ENCODE results near the gene MYCBPAP.

The MYCBPAP gene

GRCh38 chr17:50538549-50539410 lies 30.5 kb downstream of the MYCBPAP start:
- no peak for DNase-seq

- no peak for DNase-seq
Measured at GRCh38 chr17:50539762-50540559, 31.7 kb downstream of the MYCBPAP start.

GRCh38 chr17:50540560-50541401 lies 32.5 kb downstream of the MYCBPAP start:
- no peak for DNase-seq

GRCh38 chr17:50541402-50541715 lies 33.1 kb downstream of the MYCBPAP start:
- DNase-seq = no peak

- DNase-seq = peak; percentile 57
Measured at GRCh38 chr17:50541716-50542688, 33.8 kb downstream of the MYCBPAP start.

DNA sequence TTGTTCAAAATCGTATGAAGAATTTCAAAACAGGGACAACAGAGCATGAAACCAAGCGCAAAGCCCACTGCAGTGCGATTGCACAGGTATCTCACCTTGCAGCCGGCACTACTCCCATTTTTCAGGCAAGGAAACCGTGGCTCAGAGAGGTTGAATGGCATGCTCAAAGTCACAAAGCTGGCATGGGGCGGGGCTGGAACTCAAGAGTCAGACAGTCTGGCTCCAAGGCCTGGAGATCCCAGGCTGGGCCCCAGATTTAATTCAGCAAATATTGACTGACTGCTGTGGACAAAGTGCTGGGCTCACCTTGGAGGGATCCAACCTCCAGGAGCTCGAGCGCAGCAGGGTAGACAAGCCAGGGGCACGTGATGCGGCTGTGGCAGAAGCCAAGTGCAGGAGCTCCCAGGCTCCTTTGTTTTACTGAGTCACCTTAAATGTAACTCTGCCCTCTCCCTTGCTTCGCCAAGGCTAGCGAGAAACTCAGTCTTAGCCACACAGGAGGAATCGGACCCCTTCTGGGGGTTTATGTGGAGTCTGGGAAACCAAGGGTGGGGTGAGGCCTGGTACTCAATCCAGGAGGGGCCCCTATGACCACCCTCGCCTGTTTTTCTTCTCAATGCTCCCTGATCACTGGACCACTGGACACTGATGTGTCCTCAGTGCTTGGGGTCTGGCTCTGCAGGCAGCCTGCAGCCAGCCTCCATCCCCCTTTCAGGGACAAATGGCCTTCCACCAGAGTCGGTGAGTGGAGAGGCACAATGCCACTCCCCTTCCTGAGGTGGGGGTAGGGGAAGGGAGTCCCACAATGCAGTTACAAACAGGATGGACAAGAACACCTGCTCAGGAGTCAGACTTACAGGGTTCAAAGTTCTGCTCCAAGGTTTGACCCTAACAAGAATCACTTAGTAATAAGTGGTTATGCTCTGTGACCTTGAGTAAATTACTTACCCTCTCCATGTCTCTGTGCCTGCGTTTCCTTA lies 34.8 kb downstream of the MYCBPAP start:
- DNase-seq = peak; percentile 44

DNA sequence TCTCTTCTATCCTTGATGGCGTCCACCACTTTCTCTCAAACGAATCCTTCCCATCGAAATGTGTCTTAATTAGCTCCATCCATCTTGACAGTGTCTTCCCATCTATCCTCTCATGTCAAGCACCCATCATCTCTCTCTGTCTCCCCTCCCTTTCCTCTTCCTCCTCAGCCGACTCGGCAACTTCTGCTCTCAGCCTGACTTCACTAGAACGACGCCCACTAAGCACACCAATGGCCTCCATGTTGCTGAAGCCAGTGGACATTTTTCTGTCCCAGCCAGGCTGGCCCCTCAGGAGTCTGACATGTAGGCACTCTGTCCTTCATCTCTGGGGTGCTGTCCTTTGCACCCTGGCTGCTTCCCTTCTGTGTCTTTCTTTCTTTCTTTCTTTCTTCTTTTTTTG lies 36.3 kb downstream of the MYCBPAP start:
- DNase-seq = no peak

DNA sequence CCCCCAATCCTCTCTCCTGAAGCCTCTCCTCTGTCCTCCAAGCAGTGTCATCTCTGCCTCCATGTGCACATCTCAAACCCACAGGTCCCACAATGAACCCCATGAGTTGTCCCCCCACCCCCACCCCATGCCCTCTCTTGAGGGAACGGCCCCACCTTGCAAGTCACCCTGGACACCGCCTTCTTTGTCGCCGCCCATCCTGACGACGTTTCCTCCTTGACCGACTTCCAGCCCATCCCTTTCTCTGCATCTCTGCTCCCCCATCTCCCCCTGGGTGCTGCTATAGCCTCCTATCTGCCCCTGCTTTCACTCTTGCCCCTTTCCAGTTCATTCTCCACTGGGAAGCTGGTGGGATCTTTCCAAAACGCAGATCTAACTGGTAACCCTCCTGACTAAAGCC lies 37.1 kb downstream of the MYCBPAP start:
- DNase-seq = no peak

DNA sequence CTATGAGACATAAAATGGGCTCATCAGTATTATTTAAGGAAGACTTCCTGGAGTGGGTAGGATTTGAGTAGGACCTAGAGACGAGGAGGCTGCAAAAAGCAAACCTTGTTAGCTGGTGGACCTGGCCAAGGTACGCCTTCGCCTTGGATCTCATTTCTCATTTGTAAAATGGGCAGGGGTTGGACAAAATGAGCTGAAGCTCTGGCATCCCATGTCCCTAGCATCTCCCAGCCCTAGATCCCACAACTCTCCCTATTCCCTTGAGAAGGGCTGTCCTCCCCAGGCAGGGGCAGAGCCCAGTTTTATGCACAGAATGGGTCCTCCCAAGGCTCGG lies 38.4 kb downstream of the MYCBPAP start:
- no peak for DNase-seq

DNA sequence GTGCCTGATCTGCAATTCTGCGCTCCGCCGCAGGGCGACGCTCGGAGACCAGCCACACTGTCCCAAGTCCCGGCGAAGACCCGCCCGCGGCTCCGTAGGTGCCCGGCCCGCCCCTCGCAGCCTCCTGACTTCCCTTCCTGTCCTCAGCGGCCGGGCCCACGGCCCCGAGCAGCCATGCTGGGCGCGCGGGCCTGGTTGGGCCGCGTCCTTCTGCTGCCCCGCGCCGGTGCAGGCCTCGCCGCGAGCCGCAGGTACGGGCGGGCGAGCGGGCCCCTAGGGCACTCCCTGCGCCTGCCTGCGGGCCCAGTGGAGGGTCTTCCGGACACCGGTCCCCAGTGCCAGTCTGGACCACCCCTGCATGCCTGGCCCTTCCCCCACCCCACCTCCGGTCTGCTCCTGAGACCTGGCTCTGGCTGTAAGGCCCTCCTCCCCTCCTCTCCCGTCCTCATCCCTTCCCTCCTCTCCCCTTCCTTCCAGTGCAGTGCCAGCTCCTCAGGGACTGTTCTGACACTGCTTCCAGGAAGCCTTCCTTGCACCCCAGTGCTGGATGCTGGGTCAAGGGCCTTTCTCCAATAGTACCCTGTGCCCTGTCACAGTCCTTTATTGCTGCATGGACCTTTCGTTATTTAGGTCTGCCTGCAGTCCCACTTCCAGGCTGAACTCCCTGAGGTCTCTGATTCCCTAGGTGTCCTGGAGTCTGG lies 38.9 kb downstream of the MYCBPAP start, which contains the start of gene SPATA20:
TSS of gene SPATA20 (plus strand) at position 140 of the 701 bp plus-strand sequence. CDS start at position 175, 35 bp downstream.
- peak; percentile 63 for DNase-seq

- no peak for DNase-seq
Measured at GRCh38 chr17:50547736-50548083, 39.5 kb downstream of the MYCBPAP start.

- DNase-seq = no peak
Measured at GRCh38 chr17:50548831-50549230, 40.6 kb downstream of the MYCBPAP start.

DNA sequence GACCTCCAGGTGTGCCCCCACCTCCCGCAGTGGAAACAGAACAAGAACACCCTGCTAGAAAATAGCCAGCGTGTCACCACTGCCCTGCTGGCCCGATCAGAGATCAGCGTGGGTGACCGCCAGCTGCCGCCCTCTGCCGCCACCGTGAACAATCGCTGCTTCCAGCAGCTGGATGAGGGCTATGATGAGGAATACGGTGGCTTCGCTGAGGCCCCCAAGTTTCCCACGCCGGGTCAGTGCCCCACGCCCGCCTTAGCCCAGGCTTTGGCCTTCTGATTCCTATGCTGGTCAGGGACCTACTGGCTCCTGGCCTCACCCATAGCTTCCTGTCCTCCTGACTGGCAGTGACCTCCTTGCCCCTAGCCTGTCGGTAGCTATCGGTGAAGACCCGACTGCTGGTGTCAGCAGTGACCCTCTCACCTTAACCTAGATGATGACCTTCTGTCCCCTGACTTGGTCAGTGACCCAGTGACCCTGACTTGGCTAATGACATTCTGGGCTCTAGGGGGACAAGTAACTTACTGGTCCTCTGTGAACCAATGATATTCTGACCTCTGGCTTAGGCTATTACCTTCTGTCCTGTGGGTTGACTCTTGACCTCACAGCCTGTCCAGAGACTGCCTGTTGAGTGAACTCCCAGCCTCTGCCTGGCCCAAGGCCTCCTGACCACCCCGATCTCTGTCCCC lies 41.2 kb downstream of the MYCBPAP start:
- DNase-seq = no peak

DNA sequence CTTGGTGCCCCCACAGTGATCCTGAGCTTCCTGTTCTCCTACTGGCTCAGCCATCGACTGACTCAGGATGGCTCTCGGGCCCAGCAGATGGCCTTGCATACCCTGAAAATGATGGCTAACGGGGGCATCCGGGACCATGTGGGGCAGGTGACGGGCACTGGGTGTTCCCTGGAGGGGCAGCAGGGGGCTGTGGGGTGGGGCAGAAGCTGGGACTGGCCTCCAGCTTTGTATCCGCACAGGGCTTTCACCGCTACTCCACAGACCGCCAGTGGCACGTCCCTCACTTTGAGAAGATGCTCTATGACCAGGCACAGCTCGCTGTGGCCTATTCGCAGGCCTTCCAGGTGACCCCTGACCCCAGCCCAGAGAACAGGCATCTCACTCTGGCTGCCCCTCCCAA lies 41.7 kb downstream of the MYCBPAP start:
- no peak for DNase-seq

- DNase-seq = peak; percentile 60
Measured at GRCh38 chr17:50550661-50551432, 42.6 kb downstream of the MYCBPAP start.

- DNase-seq = no peak
Measured at GRCh38 chr17:50551433-50551815, 43.2 kb downstream of the MYCBPAP start.

DNA sequence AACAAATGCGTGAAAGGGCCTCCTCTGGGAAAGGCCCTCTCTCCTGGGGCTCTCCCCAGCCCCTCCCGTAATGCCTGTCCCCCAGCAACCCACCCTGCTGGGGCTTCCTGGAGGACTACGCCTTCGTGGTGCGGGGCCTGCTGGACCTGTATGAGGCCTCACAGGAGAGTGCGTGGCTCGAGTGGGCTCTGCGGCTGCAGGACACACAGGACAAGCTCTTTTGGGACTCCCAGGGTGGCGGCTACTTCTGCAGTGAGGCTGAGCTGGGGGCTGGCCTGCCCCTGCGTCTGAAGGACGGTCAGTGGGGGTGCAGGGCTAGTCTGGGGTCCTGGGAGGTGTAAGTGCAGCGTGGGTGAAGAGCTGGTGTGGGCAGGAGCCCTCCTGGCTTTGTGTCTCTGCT lies 43.6 kb downstream of the MYCBPAP start:
- DNase-seq = no peak

GRCh38 chr17:50554201-50554600 lies 46.0 kb downstream of the MYCBPAP start:
- DNase-seq = no peak

- DNase-seq = peak; percentile 78
Measured at GRCh38 chr17:50556803-50557202, 48.6 kb downstream of the MYCBPAP start.
